GM06990 (cell line): ENCODE results near the gene DPY19L1.
"Not testable (repeated sequence)": the region's sequence is repeated elsewhere in the genome, so short reads cannot be mapped to it uniquely, and the experiment has no call there.

Experiments used
- DNase-seq: peaks from one replicate; pipeline ENCODE4 v3.0.0-alpha.2; 2011; ENCODE audit not compliant: insufficient read length; ENCODE audit errors: extremely low read depth
- H3K27me3 ChIP-seq: replicated peaks from 2 replicates; pipeline ENCODE4 v1.6.0; 2011; ENCODE audit warnings: low read length; ENCODE audit not compliant: control insufficient read depth, insufficient read depth
- H3K36me3 ChIP-seq: 2 replicates; pipeline ENCODE4 v1.5.1; 2011; ENCODE audit warnings: low read length; ENCODE audit not compliant: control insufficient read depth, insufficient read depth
- H3K4me3 ChIP-seq: replicated peaks from 2 replicates; pipeline ENCODE4 v1.5.1; 2011; ENCODE audit warnings: low read depth, mild to moderate bottlenecking, control low read depth, low read length
- CTCF ChIP-seq: IDR thresholded peaks from 2 replicates; pipeline ENCODE4 v1.5.1; 2011; ENCODE audit warnings: low read length, control low read depth, mild to moderate bottlenecking, inconsistent platforms; ENCODE audit not compliant: insufficient read depth, poor library complexity, severe bottlenecking

Gene DPY19L1

GRCh38 chr7:35037211-35037525 lies at the start of gene DPY19L1:
Gene DPY19L1 (minus strand): TSS chr7:35037485. CDS start chr7:35037394, 91 bp downstream.
- TF ChIP-seq CTCF: no peak
- no peaks in the 10 kb centered on the region for H3K27me3 ChIP-seq
- no peaks in the 10 kb centered on the region for H3K36me3 ChIP-seq
- H3K4me3 ChIP-seq: peak within 1 kb of the TSS; percentile 81
- DNase-seq: no peak

GRCh38 chr7:35079517-35079916 lies 42.2 kb upstream of the DPY19L1 start:
- not testable (repeated sequence) for H3K27me3 ChIP-seq, H3K36me3 ChIP-seq, H3K4me3 ChIP-seq, DNase-seq

- not testable (repeated sequence) for DNase-seq, H3K4me3 ChIP-seq, H3K36me3 ChIP-seq, H3K27me3 ChIP-seq
Observed at GRCh38 chr7:35074008-35074407, 36.7 kb upstream of the DPY19L1 start.

- H3K36me3 ChIP-seq, DNase-seq, H3K27me3 ChIP-seq, H3K4me3 ChIP-seq: not testable (repeated sequence)
Observed at GRCh38 chr7:35072950-35073827, 35.9 kb upstream of the DPY19L1 start.

- not testable (repeated sequence) for H3K27me3 ChIP-seq, DNase-seq, H3K4me3 ChIP-seq, H3K36me3 ChIP-seq
Observed at GRCh38 chr7:35069084-35069483, 31.8 kb upstream of the DPY19L1 start.

GRCh38 chr7:35065382-35065781 lies 28.1 kb upstream of the DPY19L1 start:
- H3K27me3 ChIP-seq, DNase-seq, H3K4me3 ChIP-seq, H3K36me3 ChIP-seq: not testable (repeated sequence)

GRCh38 chr7:35058571-35058970 lies 21.3 kb upstream of the DPY19L1 start:
- H3K36me3 ChIP-seq, DNase-seq, H3K27me3 ChIP-seq, H3K4me3 ChIP-seq: not testable (repeated sequence)

- H3K4me3 ChIP-seq, H3K27me3 ChIP-seq, DNase-seq: not testable (repeated sequence)
Observed at GRCh38 chr7:35057505-35058451, 20.5 kb upstream of the DPY19L1 start.

GRCh38 chr7:35055733-35056132 lies 18.4 kb upstream of the DPY19L1 start:
- not testable (repeated sequence) for H3K4me3 ChIP-seq, DNase-seq, H3K27me3 ChIP-seq, H3K36me3 ChIP-seq
- peak; percentile 36 for TF ChIP-seq CTCF

More at GRCh38 chr7:35057505-35058451, 20.5 kb upstream of the DPY19L1 start:
- not testable (repeated sequence) for H3K36me3 ChIP-seq

GRCh38 chr7:35053488-35054175 lies 16.3 kb upstream of the DPY19L1 start:
- DNase-seq, H3K27me3 ChIP-seq, H3K36me3 ChIP-seq, H3K4me3 ChIP-seq: not testable (repeated sequence)

GRCh38 chr7:35048390-35048789 lies 11.1 kb upstream of the DPY19L1 start:
- H3K27me3 ChIP-seq, H3K36me3 ChIP-seq, DNase-seq, H3K4me3 ChIP-seq: not testable (repeated sequence)
